Stimulated activated CD4-positive, alpha-beta T cell treated with anti-CD3 and anti-CD28 coated beads, Interleukin-15, amount 100 ng/mL, for 1 hour (primary cell): ENCODE results near the gene WSB1.

Experiments used
- DNase-seq, 2 donors: peaks; one replicate each; pipeline ENCODE4 v3.0.0-alpha.2; 2020; ENCODE audit warnings: low read depth in 1 of 2, low spot score in 1 of 2

Gene WSB1

GRCh38 chr17:27336184-27336583, 42.3 kb downstream of the WSB1 start:
- DNase-seq: no peak

GRCh38 chr17:27338536-27338985, 44.6 kb downstream of the WSB1 start:
- DNase-seq: no peak

- no peak for DNase-seq
These were observed 45.4 kb downstream of the WSB1 start for GRCh38 chr17:27339198-27339835.

GRCh38 chr17:27339836-27340550, 46.1 kb downstream of the WSB1 start:
- no peak for DNase-seq

GRCh38 chr17:27340575-27340974, 46.7 kb downstream of the WSB1 start:
- no peak for DNase-seq

GRCh38 chr17:27341041-27341471, 47.1 kb downstream of the WSB1 start:
- DNase-seq: no peak

GRCh38 chr17:27342059-27342458, 48.1 kb downstream of the WSB1 start:
- DNase-seq: no peak

GRCh38 chr17:27343294-27343693, 49.4 kb downstream of the WSB1 start:
- no peak for DNase-seq

GRCh38 chr17:27343977-27344607, 50.2 kb downstream of the WSB1 start:
- no peak for DNase-seq

- no peak for DNase-seq
These were observed 51.4 kb downstream of the WSB1 start for GRCh38 chr17:27345141-27345904.

GRCh38 chr17:27346228-27346899, 52.5 kb downstream of the WSB1 start:
- DNase-seq: no peak

GRCh38 chr17:27348196-27348595, 54.3 kb downstream of the WSB1 start:
- no peak for DNase-seq

GRCh38 chr17:27349540-27350021, 55.7 kb downstream of the WSB1 start:
- no peak for DNase-seq

GRCh38 chr17:27351759-27352158, 57.8 kb downstream of the WSB1 start:
- no peak for DNase-seq

- DNase-seq: no peak
These were observed 58.6 kb downstream of the WSB1 start for GRCh38 chr17:27352448-27353032.

GRCh38 chr17:27353033-27353460, 59.1 kb downstream of the WSB1 start:
- no peak for DNase-seq

GRCh38 chr17:27353461-27354050, 59.6 kb downstream of the WSB1 start:
- peak; percentile 81 to 83 for DNase-seq

GRCh38 chr17:27354051-27354490, 60.2 kb downstream of the WSB1 start:
- no peak for DNase-seq

- DNase-seq: no peak
These were observed 60.7 kb downstream of the WSB1 start for GRCh38 chr17:27354491-27355081.

- DNase-seq: no peak
These were observed 61.5 kb downstream of the WSB1 start for GRCh38 chr17:27355419-27355818.
